AG09309 (cell line): ENCODE results near the gene CTDNEP1.
"Not testable (repeated sequence)": the region's sequence is repeated elsewhere in the genome, so short reads cannot be mapped to it uniquely, and the experiment has no call there.

ENCODE experiments used
- DNase-seq: peaks from one replicate; pipeline ENCODE4 v3.0.0-alpha.2; 2010; ENCODE audit warnings: low read depth
- H3K4me3 ChIP-seq: 2 replicates; pipeline ENCODE4 v1.5.1; 2011; ENCODE audit warnings: mild to moderate bottlenecking, low read depth, low read length, moderate library complexity; ENCODE audit not compliant: control insufficient read depth
- TF ChIP-seq, protein P1 (sequence below): IDR thresholded peaks from 2 replicates; pipeline ENCODE4 v1.5.1; 2011; ENCODE audit warnings: mild to moderate bottlenecking, low read depth, low read length, inconsistent platforms; ENCODE audit not compliant: insufficient read depth, control insufficient read depth; ENCODE audit errors: missing control alignments

CTDNEP1 gene

DNA sequence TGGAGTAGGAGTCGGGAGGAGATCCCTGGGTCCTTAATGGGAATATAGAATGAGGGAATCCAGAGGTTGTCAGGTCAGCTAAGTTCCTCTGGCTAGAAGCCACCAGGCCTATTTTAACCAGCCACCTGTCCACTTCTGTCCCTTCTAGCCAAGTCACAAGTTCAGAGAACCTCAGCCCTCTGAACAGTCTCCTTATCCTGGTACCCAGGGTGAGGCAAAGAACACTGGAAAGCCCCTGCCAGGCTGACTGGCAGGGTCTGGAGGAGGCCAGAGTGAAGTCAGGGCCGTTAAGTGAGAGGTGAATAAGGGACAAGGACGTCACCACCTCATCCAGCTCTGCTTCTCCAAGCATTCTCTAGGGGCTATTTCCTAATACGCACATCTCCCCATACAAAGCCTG lies 2.7 kb downstream of the CTDNEP1 start:
- no peak for DNase-seq
- H3K4me3 ChIP-seq = no peak overlapping the region
- TF ChIP-seq, protein P1, sequence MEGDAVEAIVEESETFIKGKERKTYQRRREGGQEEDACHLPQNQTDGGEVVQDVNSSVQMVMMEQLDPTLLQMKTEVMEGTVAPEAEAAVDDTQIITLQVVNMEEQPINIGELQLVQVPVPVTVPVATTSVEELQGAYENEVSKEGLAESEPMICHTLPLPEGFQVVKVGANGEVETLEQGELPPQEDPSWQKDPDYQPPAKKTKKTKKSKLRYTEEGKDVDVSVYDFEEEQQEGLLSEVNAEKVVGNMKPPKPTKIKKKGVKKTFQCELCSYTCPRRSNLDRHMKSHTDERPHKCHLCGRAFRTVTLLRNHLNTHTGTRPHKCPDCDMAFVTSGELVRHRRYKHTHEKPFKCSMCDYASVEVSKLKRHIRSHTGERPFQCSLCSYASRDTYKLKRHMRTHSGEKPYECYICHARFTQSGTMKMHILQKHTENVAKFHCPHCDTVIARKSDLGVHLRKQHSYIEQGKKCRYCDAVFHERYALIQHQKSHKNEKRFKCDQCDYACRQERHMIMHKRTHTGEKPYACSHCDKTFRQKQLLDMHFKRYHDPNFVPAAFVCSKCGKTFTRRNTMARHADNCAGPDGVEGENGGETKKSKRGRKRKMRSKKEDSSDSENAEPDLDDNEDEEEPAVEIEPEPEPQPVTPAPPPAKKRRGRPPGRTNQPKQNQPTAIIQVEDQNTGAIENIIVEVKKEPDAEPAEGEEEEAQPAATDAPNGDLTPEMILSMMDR = no peak

DNA sequence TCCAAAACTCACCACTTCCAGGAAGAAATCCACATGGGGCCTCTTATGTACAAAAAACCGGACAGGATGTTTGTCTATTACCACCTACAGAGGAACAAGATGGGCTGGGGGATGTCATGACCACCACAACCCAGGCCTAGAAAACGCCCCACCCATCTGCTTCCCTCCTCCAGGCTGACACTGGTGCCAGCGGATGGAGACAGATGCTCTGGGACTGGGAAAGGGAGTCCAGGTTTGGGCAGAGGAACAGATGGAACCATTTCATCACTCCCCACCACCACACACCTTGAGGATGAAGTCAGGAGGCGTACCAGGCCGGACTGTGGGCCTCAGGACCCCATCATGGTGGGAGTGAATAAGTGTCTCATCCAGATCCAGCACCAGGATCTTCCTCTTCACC lies 4.8 kb downstream of the CTDNEP1 start:
- no peak for DNase-seq
- TF ChIP-seq, protein P1 = no peak
- H3K4me3 ChIP-seq = no peak overlapping the region

- H3K4me3 ChIP-seq, DNase-seq: not testable (repeated sequence)
Observed at GRCh38 chr17:7243838-7244237, 7.7 kb downstream of the CTDNEP1 start.

DNA sequence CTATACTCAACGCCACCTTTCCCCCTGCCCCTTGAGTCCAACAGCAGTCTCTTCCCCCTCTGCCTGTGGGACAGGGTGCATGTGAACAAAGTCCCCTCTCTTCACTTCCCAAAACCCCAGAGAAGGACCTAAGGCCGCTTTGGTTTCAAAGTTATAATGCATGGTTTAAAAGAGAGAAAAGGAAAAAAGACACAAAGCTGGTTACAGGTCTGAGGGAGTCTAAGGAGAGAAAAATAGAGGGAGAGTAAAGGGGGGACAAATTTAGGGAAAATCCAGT lies 8.1 kb downstream of the CTDNEP1 start:
- TF ChIP-seq, protein P1 = no peak
- no peak for DNase-seq
- peak overlapping the region; percentile 67 for H3K4me3 ChIP-seq

DNA sequence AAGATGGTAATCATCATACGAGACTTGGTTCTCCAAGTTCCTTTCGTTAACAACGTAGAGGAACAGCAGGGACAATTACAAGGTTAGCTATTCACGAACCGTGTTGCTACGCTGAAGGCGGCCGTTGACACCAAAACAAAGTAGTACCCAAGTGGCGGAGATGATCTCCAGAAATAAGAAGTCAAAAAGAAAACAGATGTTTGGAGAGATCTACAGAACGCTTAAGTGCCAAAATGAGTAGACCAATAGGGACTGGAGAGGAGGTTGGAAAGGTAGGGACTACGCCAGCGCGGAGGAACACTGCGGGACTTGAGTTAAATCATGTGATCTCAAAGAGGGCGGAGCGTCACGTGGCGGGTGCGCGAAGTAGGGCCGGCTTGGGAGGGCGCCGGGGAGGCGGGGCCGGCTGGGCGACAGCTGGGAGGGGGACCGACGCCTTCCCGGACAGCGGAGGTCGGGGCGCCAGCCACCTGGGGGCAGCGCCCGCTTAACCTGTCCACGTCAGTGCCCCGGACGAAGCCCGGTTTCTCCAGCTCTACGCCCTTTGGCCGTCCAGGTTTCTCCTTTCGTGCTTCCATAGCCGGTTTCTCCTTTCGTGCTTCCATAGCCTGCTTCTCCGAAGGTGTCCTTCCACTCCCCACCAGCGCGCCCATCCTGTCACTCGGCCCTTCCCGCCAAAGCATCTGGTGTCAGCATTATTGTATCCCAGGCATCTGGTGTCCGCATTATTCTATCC lies 8.6 kb downstream of the CTDNEP1 start:
- TF ChIP-seq, protein P1 = no peak
- peak overlapping the region; percentile 67 for H3K4me3 ChIP-seq
- peak; percentile 87 for DNase-seq

- peak within 1 kb of the TSS; percentile 67 for H3K4me3 ChIP-seq
- TF ChIP-seq, protein P1 = no peak
- peak; percentile 71 for DNase-seq
Observed at GRCh38 chr17:7241783-7242716, 9.5 kb downstream of the CTDNEP1 start, which contains the start of gene GABARAP. GABARAP (minus strand) TSS chr17:7242449; CDS start chr17:7242330, 119 bp downstream.
